Measurements from ENCODE around the gene GRB10.

Gene GRB10

GRCh38 chr7:50592940-50593339, 189.8 kb downstream of the GRB10 start:
- TF ChIP-seq CTCF (IDR thresholded peaks at IDR 0.05; ENCODE audit: low read depth, low read length): no peak
- no peak for DNase-seq (ENCODE audit: extremely low read depth, low read depth)

GRCh38 chr7:50591480-50592438, 190.9 kb downstream of the GRB10 start:
- no peak for DNase-seq (ENCODE audit: extremely low read depth, low read depth)
- no peak for TF ChIP-seq CTCF (IDR thresholded peaks at IDR 0.05; ENCODE audit: low read depth, low read length)

- no peak for TF ChIP-seq CTCF (IDR thresholded peaks at IDR 0.05; ENCODE audit: low read depth, low read length)
- no peak for DNase-seq (ENCODE audit: extremely low read depth, low read depth)
Observed at GRCh38 chr7:50591098-50591479, 191.6 kb downstream of the GRB10 start.

GRCh38 chr7:50590535-50590934, 192.2 kb downstream of the GRB10 start:
- no peak for TF ChIP-seq CTCF (IDR thresholded peaks at IDR 0.05; ENCODE audit: low read depth, low read length)
- no peak for DNase-seq (ENCODE audit: extremely low read depth, low read depth)

- DNase-seq (ENCODE audit: extremely low read depth, low read depth): no peak
- no peak for TF ChIP-seq CTCF (IDR thresholded peaks at IDR 0.05; ENCODE audit: low read depth, low read length)
Observed at GRCh38 chr7:50589364-50589763, 193.3 kb downstream of the GRB10 start.

- TF ChIP-seq CTCF (IDR thresholded peaks at IDR 0.05; ENCODE audit: low read depth, low read length): no peak
- DNase-seq (ENCODE audit: extremely low read depth, low read depth): no peak
Observed at GRCh38 chr7:50588937-50589336, 193.8 kb downstream of the GRB10 start.

GRCh38 chr7:50587737-50588136, 195.0 kb downstream of the GRB10 start:
- no peak for DNase-seq (ENCODE audit: extremely low read depth, low read depth)
- TF ChIP-seq CTCF (IDR thresholded peaks at IDR 0.05; ENCODE audit: low read depth, low read length): no peak

All from AG09319 (cell line).